Mucosa of stomach (tissue), 1 donor: ENCODE data around the gene CHPF2.

Source experiments
- H3K27me3 ChIP-seq: one replicate; pipeline ENCODE4 v1.7.0; 2013; ENCODE audit warnings: mild to moderate bottlenecking, low read length; ENCODE audit not compliant: control insufficient read depth, insufficient read depth
- H3K36me3 ChIP-seq: one replicate; pipeline ENCODE4 v1.7.0; 2013; ENCODE audit warnings: low read length; ENCODE audit not compliant: control insufficient read depth, insufficient read depth
- H3K4me1 ChIP-seq: one replicate; pipeline ENCODE4 v1.7.0; 2013; ENCODE audit warnings: mild to moderate bottlenecking, low read length; ENCODE audit not compliant: control insufficient read depth, insufficient read depth
- H3K4me3 ChIP-seq: one replicate; pipeline ENCODE4 v1.7.0; 2013; ENCODE audit warnings: low read length
- H3K9ac ChIP-seq: one replicate; pipeline ENCODE4 v1.7.0; 2013; ENCODE audit warnings: mild to moderate bottlenecking, low read length, moderate library complexity
- H3K9me3 ChIP-seq: one replicate; pipeline ENCODE4 v1.7.0; 2013; ENCODE audit warnings: mild to moderate bottlenecking, low read length, moderate library complexity; ENCODE audit not compliant: control insufficient read depth
- donor health status: Pancreatic carcinoma.

CHPF2 gene

GRCh38 chr7:151238924-151239836 is 6.9 kb downstream of the CHPF2 start:
- Histone ChIP-seq H3K4me1 (peaks cover 12% of the 10 kb centered on the region), H3K36me3 (peaks cover 7% of the 10 kb centered on the region), H3K27me3 (peaks cover 12% of the 10 kb centered on the region), H3K4me3 (no peak overlapping the region), H3K9me3 (no peaks in the 10 kb centered on the region), H3K9ac (no peak overlapping the region)

GRCh38 chr7:151239837-151240459 is 7.7 kb downstream of the CHPF2 start:
- H3K4me1 ChIP-seq, result peaks cover 20% of the 10 kb centered on the region
- H3K27me3 ChIP-seq, result peaks cover 20% of the 10 kb centered on the region
- H3K9me3 ChIP-seq, result no peaks in the 10 kb centered on the region
- H3K9ac ChIP-seq, result no peak overlapping the region
- peaks cover 7% of the 10 kb centered on the region for H3K36me3 ChIP-seq
- no peak overlapping the region for H3K4me3 ChIP-seq

- H3K9me3 ChIP-seq, result no peaks in the 10 kb centered on the region
- no peak overlapping the region for H3K4me3 ChIP-seq
- H3K36me3 ChIP-seq, result peaks cover 7% of the 10 kb centered on the region
- peaks cover 26% of the 10 kb centered on the region for H3K27me3 ChIP-seq
- H3K9ac ChIP-seq, result no peak overlapping the region
- peaks cover 24% of the 10 kb centered on the region for H3K4me1 ChIP-seq
Measured at GRCh38 chr7:151240536-151240935, 8.3 kb downstream of the CHPF2 start.

- Histone ChIP-seq H3K9ac (no peak overlapping the region), H3K4me3 (no peak overlapping the region), H3K4me1 (peaks cover 24% of the 10 kb centered on the region), H3K27me3 (peaks cover 32% of the 10 kb centered on the region), H3K36me3 (peaks cover 7% of the 10 kb centered on the region), H3K9me3 (no peaks in the 10 kb centered on the region)
Measured at GRCh38 chr7:151240942-151241754, 8.9 kb downstream of the CHPF2 start.

DNA sequence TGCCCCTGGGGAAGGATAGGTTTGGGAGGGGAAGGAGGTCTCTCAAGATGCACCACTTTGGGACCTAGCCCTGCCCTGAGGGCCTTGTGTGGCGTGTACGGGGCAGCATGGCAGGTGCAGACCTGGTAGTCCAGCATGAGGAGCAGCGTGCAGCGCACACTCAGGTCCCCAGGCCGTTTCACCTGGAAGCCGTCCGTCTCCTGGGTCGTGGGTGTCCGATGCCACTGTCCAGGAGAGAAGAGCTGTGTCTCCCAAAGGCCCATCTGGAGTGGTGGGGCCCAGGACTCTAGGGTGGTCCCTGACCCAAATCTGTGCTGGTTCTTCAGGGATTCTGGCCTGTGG is 9.4 kb downstream of the CHPF2 start:
- no peak overlapping the region for H3K9ac ChIP-seq
- H3K36me3 ChIP-seq, result peaks cover 7% of the 10 kb centered on the region
- no peak overlapping the region for H3K4me3 ChIP-seq
- H3K4me1 ChIP-seq, result peaks cover 24% of the 10 kb centered on the region
- peaks cover 37% of the 10 kb centered on the region for H3K27me3 ChIP-seq
- H3K9me3 ChIP-seq, result no peaks in the 10 kb centered on the region

GRCh38 chr7:151242159-151243044 is 10.1 kb downstream of the CHPF2 start:
- Histone ChIP-seq H3K4me1 (peaks cover 25% of the 10 kb centered on the region), H3K9ac (no peak overlapping the region), H3K27me3 (peaks cover 44% of the 10 kb centered on the region), H3K9me3 (no peaks in the 10 kb centered on the region), H3K36me3 (peaks cover 7% of the 10 kb centered on the region), H3K4me3 (no peak overlapping the region)

- peaks cover 49% of the 10 kb centered on the region for H3K27me3 ChIP-seq
- peaks cover 30% of the 10 kb centered on the region for H3K4me1 ChIP-seq
- no peak overlapping the region for H3K4me3 ChIP-seq
- H3K36me3 ChIP-seq, result peaks cover under 1% of the 10 kb centered on the region
- H3K9ac ChIP-seq, result peak overlapping the region; percentile 4
- no peaks in the 10 kb centered on the region for H3K9me3 ChIP-seq
Measured at GRCh38 chr7:151243045-151243349, 10.7 kb downstream of the CHPF2 start.

GRCh38 chr7:151243408-151244195 is 11.3 kb downstream of the CHPF2 start:
- H3K4me1 ChIP-seq, result peaks cover 34% of the 10 kb centered on the region
- H3K9me3 ChIP-seq, result no peaks in the 10 kb centered on the region
- H3K4me3 ChIP-seq, result no peak overlapping the region
- peak overlapping the region; percentile 4 for H3K9ac ChIP-seq
- H3K36me3 ChIP-seq, result no peaks in the 10 kb centered on the region
- peaks cover 51% of the 10 kb centered on the region for H3K27me3 ChIP-seq

DNA sequence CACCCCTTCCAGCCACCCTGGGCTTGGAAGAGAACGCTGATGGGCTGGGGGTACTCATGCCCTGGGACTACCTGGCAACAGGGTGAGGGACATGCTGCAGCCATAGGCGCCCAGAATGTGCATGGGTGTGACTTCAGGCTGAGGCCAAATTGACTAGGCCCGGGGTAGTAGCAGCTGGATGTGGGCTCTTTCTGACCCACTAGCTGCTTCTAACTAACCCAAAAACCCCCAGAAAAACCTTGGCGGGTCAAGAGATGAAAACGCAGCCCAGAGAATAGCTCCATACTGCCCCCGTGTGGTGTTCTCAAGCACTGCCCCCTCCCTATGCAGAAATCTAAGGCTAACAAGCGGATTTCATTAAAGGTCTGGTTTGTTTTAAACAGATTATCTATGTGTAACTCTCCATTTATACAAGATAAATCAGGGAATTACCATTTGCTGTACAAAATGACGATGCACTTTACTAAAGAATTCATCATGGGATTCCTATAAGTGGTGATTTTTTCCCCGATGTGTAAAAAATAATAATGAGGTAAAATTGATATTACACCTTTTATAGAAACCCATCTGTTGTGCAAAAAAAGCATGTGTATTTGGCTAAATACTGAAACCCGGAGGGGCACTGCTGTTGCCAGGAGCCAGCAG is 12.0 kb downstream of the CHPF2 start:
- Histone ChIP-seq H3K4me3 (no peak overlapping the region), H3K9me3 (no peaks in the 10 kb centered on the region), H3K36me3 (no peaks in the 10 kb centered on the region), H3K4me1 (peaks cover 39% of the 10 kb centered on the region), H3K27me3 (peaks cover 51% of the 10 kb centered on the region), H3K9ac (no peak overlapping the region)

DNA sequence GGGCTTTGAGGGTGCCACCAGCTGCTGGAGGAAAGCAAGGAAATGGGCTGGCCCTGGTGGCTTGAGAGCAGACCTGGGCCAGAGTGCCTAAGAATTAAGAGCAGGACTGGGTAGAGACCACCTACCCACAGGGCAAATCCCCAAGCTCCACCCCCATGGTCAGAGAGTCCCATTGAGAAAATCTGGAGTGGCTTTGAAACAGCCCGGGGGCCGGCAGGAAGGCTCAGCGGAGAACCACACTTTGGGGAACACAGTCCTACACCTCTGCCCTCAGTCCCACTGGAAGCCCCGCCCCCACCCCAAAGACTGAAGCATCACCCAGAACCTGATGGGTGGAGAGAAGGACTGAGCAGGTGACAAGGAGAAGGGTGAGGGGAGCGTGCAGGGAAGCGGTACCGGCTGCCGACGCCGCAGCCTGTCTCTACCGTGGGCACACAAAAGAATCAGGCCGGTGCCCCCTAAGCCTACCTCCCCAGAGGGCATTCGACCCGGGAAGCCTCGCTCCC is 12.6 kb downstream of the CHPF2 start:
- Histone ChIP-seq H3K9me3 (no peaks in the 10 kb centered on the region), H3K27me3 (peaks cover 55% of the 10 kb centered on the region), H3K4me3 (no peak overlapping the region), H3K9ac (no peak overlapping the region), H3K4me1 (peaks cover 45% of the 10 kb centered on the region), H3K36me3 (no peaks in the 10 kb centered on the region)
